Ishikawa (cell line): Measurements from ENCODE around the gene KCNK10.

Source experiments
- CEBPB ChIP-seq: IDR thresholded peaks from 2 replicates; pipeline ENCODE4 v1.6.1; 2012
- CREB1 ChIP-seq: IDR thresholded peaks from 2 replicates; pipeline ENCODE4 v1.6.1; 2012; ENCODE audit warnings: low read depth
- EGR1 ChIP-seq: IDR thresholded peaks from 2 replicates; pipeline ENCODE4 v1.6.1; 2012
- EP300 ChIP-seq: IDR thresholded peaks from 2 replicates; pipeline ENCODE4 v1.6.1; 2012; ENCODE audit warnings: borderline replicate concordance
- FOXM1 ChIP-seq: IDR thresholded peaks from 2 replicates; pipeline ENCODE4 v1.6.1; 2012; ENCODE audit warnings: low read depth, borderline replicate concordance
- NFIC ChIP-seq: IDR thresholded peaks from 2 replicates; pipeline ENCODE4 v1.6.1; 2012
- RAD21 ChIP-seq: IDR thresholded peaks from 2 replicates; pipeline ENCODE4 v1.6.1; 2012; ENCODE audit warnings: low read depth
- TAF1 ChIP-seq: IDR thresholded peaks from 2 replicates; pipeline ENCODE4 v1.6.1; 2012; ENCODE audit warnings: low read depth, mild to moderate bottlenecking
- TCF12 ChIP-seq: IDR thresholded peaks from 2 replicates; pipeline ENCODE4 v1.6.1; 2012; ENCODE audit warnings: low read depth
- TEAD4 ChIP-seq: IDR thresholded peaks from 2 replicates; pipeline ENCODE4 v1.6.1; 2012
- YY1 ChIP-seq: IDR thresholded peaks from 2 replicates; pipeline ENCODE4 v1.6.1; 2012; ENCODE audit warnings: low read depth
- ZBTB7A ChIP-seq: IDR thresholded peaks from 2 replicates; pipeline ENCODE4 v1.6.1; 2012; ENCODE audit warnings: low read depth
- TF ChIP-seq, protein P1 (sequence below): IDR thresholded peaks from 2 replicates; pipeline ENCODE4 v1.6.1; 2012; ENCODE audit warnings: low read depth, mild to moderate bottlenecking
- TF ChIP-seq, protein P2 (sequence below): IDR thresholded peaks from 2 replicates; pipeline ENCODE4 v1.6.1; 2012
- TF ChIP-seq, protein P3 (sequence below): IDR thresholded peaks from 2 replicates; pipeline ENCODE4 v1.6.1; 2012

Gene KCNK10

DNA sequence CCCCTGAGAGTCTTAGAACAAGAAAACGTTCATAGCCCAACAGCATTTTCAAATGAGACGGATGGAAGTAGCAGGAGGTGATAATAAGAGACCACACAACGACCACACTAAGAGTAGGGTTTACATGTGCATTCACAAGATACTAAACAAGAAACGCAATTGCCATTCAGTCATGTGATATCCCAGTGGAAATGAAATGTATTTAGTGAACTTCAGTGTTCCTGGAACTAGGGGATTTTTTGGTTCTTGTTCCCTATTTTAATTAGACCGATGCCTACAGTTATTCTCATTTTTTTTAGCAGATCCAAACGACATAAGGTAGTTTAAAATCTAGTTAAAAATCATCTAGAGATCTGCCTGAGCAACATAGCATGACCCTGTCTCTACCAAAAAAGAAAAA is 168.1 kb downstream of the KCNK10 start:
- TF ChIP-seq TCF12, result no peak
- TF ChIP-seq FOXM1, result no peak
- no peak for TF ChIP-seq TEAD4
- TF ChIP-seq, protein P1, sequence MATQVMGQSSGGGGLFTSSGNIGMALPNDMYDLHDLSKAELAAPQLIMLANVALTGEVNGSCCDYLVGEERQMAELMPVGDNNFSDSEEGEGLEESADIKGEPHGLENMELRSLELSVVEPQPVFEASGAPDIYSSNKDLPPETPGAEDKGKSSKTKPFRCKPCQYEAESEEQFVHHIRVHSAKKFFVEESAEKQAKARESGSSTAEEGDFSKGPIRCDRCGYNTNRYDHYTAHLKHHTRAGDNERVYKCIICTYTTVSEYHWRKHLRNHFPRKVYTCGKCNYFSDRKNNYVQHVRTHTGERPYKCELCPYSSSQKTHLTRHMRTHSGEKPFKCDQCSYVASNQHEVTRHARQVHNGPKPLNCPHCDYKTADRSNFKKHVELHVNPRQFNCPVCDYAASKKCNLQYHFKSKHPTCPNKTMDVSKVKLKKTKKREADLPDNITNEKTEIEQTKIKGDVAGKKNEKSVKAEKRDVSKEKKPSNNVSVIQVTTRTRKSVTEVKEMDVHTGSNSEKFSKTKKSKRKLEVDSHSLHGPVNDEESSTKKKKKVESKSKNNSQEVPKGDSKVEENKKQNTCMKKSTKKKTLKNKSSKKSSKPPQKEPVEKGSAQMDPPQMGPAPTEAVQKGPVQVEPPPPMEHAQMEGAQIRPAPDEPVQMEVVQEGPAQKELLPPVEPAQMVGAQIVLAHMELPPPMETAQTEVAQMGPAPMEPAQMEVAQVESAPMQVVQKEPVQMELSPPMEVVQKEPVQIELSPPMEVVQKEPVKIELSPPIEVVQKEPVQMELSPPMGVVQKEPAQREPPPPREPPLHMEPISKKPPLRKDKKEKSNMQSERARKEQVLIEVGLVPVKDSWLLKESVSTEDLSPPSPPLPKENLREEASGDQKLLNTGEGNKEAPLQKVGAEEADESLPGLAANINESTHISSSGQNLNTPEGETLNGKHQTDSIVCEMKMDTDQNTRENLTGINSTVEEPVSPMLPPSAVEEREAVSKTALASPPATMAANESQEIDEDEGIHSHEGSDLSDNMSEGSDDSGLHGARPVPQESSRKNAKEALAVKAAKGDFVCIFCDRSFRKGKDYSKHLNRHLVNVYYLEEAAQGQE, result no peak
- no peak for TF ChIP-seq EP300
- no peak for TF ChIP-seq TAF1
- no peak for TF ChIP-seq RAD21
- no peak for TF ChIP-seq NFIC
- TF ChIP-seq YY1, result no peak
- TF ChIP-seq ZBTB7A, result no peak
- no peak for TF ChIP-seq CREB1
- no peak for TF ChIP-seq EGR1
- TF ChIP-seq, protein P2, sequence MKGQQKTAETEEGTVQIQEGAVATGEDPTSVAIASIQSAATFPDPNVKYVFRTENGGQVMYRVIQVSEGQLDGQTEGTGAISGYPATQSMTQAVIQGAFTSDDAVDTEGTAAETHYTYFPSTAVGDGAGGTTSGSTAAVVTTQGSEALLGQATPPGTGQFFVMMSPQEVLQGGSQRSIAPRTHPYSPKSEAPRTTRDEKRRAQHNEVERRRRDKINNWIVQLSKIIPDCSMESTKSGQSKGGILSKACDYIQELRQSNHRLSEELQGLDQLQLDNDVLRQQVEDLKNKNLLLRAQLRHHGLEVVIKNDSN, result no peak
- TF ChIP-seq, protein P3, sequence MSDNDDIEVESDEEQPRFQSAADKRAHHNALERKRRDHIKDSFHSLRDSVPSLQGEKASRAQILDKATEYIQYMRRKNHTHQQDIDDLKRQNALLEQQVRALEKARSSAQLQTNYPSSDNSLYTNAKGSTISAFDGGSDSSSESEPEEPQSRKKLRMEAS, result no peak
- no peak for TF ChIP-seq CEBPB

DNA sequence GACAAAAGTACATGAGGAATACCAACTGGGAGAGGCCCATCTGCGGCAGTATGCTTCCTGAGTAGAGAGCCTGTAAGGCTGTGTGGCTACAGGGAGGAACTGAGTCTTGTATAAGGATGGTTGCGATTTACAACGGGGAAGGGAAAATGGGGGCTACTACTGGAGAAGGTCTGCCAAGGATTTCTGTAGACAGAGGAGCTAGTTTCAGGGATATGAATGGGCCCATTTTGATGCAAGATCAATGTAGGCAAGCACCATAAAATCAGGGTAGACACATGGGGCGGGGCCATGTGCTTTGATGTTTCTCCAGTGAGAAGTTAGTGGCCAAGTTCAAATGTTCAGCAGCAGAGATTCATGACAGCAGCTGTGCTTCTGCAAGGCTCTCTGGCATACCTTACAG is 168.7 kb downstream of the KCNK10 start:
- TF ChIP-seq ZBTB7A (no peak), CEBPB (no peak), TAF1 (no peak), RAD21 (no peak), NFIC (no peak), TEAD4 (no peak), FOXM1 (no peak), TCF12 (no peak), EP300 (no peak), YY1 (no peak)
- TF ChIP-seq, protein P2, result no peak

DNA sequence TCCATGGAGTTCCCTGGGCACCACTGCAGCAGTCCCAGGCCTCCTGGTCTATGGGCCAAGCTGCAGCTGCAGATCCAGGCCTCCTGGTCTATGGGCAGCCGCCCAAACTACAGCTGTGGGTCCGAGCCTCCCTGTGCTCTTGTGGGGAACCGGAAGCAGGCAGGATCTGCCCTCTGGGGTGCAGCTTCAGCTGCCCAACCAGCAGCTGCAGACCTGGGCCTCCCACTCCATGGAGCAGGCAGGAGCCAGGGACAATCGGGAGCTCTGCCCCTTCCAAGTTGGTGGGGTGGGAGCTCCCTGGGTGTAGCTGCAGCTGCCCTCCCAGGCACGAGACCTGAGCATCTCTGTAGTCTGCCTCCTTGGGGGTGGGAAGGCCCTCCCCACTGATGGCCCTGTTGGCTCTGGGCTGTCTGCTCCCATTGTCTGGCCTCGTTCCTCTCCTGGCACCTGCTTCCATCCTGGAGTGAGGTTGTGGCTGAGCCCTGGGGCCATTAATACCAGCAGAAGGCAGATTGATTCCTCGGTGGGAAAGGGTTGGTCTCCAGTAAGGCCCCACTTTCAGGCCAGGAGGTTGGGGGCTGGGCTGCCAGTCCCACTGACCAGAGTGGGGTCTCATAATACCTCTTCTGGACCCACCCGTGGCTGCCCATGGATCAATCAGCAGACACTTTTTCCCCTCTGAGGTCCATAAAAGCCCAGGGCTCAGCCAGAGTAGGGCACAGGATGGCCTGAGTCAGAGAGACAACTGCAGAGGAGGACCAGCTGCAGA is 176.0 kb downstream of the KCNK10 start:
- no peak for TF ChIP-seq EP300
- no peak for TF ChIP-seq CREB1
- TF ChIP-seq, protein P1, result no peak
- no peak for TF ChIP-seq TEAD4
- no peak for TF ChIP-seq CEBPB
- no peak for TF ChIP-seq NFIC
- TF ChIP-seq RAD21, result no peak
- TF ChIP-seq YY1, result no peak
- no peak for TF ChIP-seq ZBTB7A
- TF ChIP-seq, protein P3, result no peak
- no peak for TF ChIP-seq EGR1
- TF ChIP-seq, protein P2, result no peak
- no peak for TF ChIP-seq FOXM1
- TF ChIP-seq TCF12, result no peak
- no peak for TF ChIP-seq TAF1

DNA sequence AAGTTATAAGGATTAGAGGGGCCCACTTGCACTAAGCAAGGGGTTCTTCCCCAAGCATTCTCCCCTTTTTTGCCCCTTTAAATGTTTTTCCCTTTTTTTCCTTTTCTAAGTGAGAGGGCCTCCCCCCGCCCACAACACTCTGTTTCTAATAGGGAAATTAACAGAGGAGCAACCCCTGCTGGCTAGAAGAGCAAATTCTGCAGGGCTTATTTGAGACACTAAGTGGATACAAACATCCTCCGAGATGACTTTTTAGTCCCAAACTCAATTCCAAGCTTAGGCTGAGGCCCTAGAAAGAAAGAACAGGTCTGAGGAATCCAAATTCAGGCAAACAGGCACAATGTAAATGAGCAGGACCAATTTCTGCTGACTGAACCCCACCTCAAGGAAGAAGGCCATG is 179.3 kb downstream of the KCNK10 start:
- TF ChIP-seq TAF1, result no peak
- no peak for TF ChIP-seq TEAD4
- TF ChIP-seq CREB1, result no peak
- no peak for TF ChIP-seq ZBTB7A
- TF ChIP-seq, protein P3, result no peak
- no peak for TF ChIP-seq YY1
- no peak for TF ChIP-seq EGR1
- TF ChIP-seq RAD21, result no peak
- no peak for TF ChIP-seq EP300
- no peak for TF ChIP-seq NFIC
- no peak for TF ChIP-seq TCF12
- TF ChIP-seq, protein P1, result no peak
- TF ChIP-seq FOXM1, result no peak
- TF ChIP-seq CEBPB, result no peak
- TF ChIP-seq, protein P2, result no peak
